Mesendoderm (in vitro differentiated cells): ENCODE measurements around the gene RNF187.

Experiments used
- DNase-seq: peaks from one replicate; pipeline ENCODE4 v3.0.0; 2013
- H2AK5ac ChIP-seq: 2 replicates; pipeline ENCODE4 v1.6.1; 2013; ENCODE audit warnings: low read length, inconsistent platforms
- H2BK120ac ChIP-seq: 2 replicates; pipeline ENCODE4 v1.6.1; 2013; ENCODE audit warnings: low read depth, mild to moderate bottlenecking, low read length, moderate library complexity, mixed read lengths
- H2BK15ac ChIP-seq: replicated peaks from 2 replicates; pipeline ENCODE4 v1.6.1; 2013; ENCODE audit warnings: low read depth, mild to moderate bottlenecking, moderate library complexity
- H2BK5ac ChIP-seq: 2 replicates; pipeline ENCODE4 v1.6.1; 2013; ENCODE audit warnings: low read length, inconsistent platforms
- H3K18ac ChIP-seq: 2 replicates; pipeline ENCODE4 v1.6.1; 2013; ENCODE audit warnings: mild to moderate bottlenecking, low read length, mixed read lengths
- H3K23ac ChIP-seq: one replicate; pipeline ENCODE4 v1.6.1; 2013; ENCODE audit warnings: low read length
- H3K27ac ChIP-seq: 2 replicates; pipeline ENCODE4 v1.5.1; 2013; ENCODE audit warnings: low read depth, mild to moderate bottlenecking, inconsistent platforms, low read length, moderate library complexity
- H3K27me3 ChIP-seq: 2 replicates; pipeline ENCODE4 v1.6.1; 2013; ENCODE audit warnings: low read length, control low read depth, mild to moderate bottlenecking, inconsistent platforms; ENCODE audit not compliant: insufficient read depth, poor library complexity
- H3K36me3 ChIP-seq: 2 replicates; pipeline ENCODE4 v1.6.1; 2013; ENCODE audit warnings: low read length, inconsistent platforms; ENCODE audit not compliant: control insufficient read depth, insufficient read depth
- H3K4ac ChIP-seq: one replicate; pipeline ENCODE4 v1.6.1; 2013; ENCODE audit warnings: low read depth, mild to moderate bottlenecking, low read length, moderate library complexity
- H3K4me1 ChIP-seq: 2 replicates; pipeline ENCODE4 v1.6.1; 2013; ENCODE audit warnings: low read depth, low read length, inconsistent platforms; ENCODE audit not compliant: control insufficient read depth
- H3K4me2 ChIP-seq: 2 replicates; pipeline ENCODE4 v1.6.1; 2013; ENCODE audit warnings: low read length
- H3K4me3 ChIP-seq: 2 replicates; pipeline ENCODE4 v1.5.1; 2013; ENCODE audit warnings: mild to moderate bottlenecking, low read length
- H3K56ac ChIP-seq: one replicate; pipeline ENCODE4 v1.6.1; 2013; ENCODE audit warnings: low read length
- H3K79me1 ChIP-seq: 2 replicates; pipeline ENCODE4 v1.6.1; 2013; ENCODE audit warnings: low read length, inconsistent platforms
- H3K79me2 ChIP-seq: 2 replicates; pipeline ENCODE4 v1.6.1; 2013; ENCODE audit warnings: mild to moderate bottlenecking, low read length; ENCODE audit not compliant: control insufficient read depth, insufficient read depth
- H3K9ac ChIP-seq: 2 replicates; pipeline ENCODE4 v1.6.1; 2013; ENCODE audit warnings: low read length, inconsistent platforms
- H4K5ac ChIP-seq: one replicate; pipeline ENCODE4 v1.6.1; 2013; ENCODE audit warnings: low read length
- H4K8ac ChIP-seq: one replicate; pipeline ENCODE4 v1.6.1; 2013; ENCODE audit warnings: low read depth, mild to moderate bottlenecking, control low read depth, low read length, moderate library complexity
- WGBS: extraction: QIAGEN DNeasy Blood & Tissue Kit; methylation state at CpG from one replicate; pipeline ENCODE4 v1.1.7; 2013; ENCODE audit warnings: low lambda C conversion rate, missing lambda C conversion rate; ENCODE audit not compliant: insufficient coverage; ENCODE audit errors: extremely low coverage; 5-methylcytosine and 5-hydroxymethylcytosine counted together

Gene RNF187

GRCh38 chr1:228445490-228445842 is 41.7 kb upstream of the RNF187 start:
- Histone ChIP-seq H2AK5ac (no peak overlapping the region), H3K56ac (peak overlapping the region; percentile 47), H3K27me3 (peaks cover 13% of the 10 kb centered on the region), H4K5ac (no peak overlapping the region), H3K4me2 (peak overlapping the region; percentile 81), H3K9ac (peak overlapping the region; percentile 63), H3K79me2 (no peaks in the 10 kb centered on the region), H3K23ac (no peak overlapping the region), H3K36me3 (no peaks in the 10 kb centered on the region), H2BK5ac (no peak overlapping the region), H3K79me1 (no peaks in the 10 kb centered on the region), H3K4me1 (no peaks in the 10 kb centered on the region), H3K4ac (no peak overlapping the region), H3K18ac (no peak overlapping the region), H3K4me3 (peak overlapping the region; percentile 41), H3K27ac (no peak overlapping the region), H2BK120ac (no peak overlapping the region), H2BK15ac (no peak overlapping the region), H4K8ac (no peak overlapping the region)
- DNase-seq = no peak
- WGBS = no CpG with 5 or more reads among the region's 16 CpGs

GRCh38 chr1:228445843-228446650 is 41.1 kb upstream of the RNF187 start:
- Histone ChIP-seq H2BK120ac (no peak overlapping the region), H3K23ac (no peak overlapping the region), H3K4ac (no peak overlapping the region), H3K18ac (no peak overlapping the region), H3K27me3 (peaks cover 13% of the 10 kb centered on the region), H2AK5ac (no peak overlapping the region), H3K27ac (no peak overlapping the region), H3K4me3 (peak overlapping the region; percentile 41), H2BK15ac (no peak overlapping the region), H4K5ac (no peak overlapping the region), H3K36me3 (no peaks in the 10 kb centered on the region), H2BK5ac (no peak overlapping the region), H3K79me1 (no peaks in the 10 kb centered on the region), H3K4me2 (peak overlapping the region; percentile 81), H3K56ac (peak overlapping the region; percentile 47), H4K8ac (no peak overlapping the region), H3K4me1 (no peaks in the 10 kb centered on the region), H3K79me2 (no peaks in the 10 kb centered on the region), H3K9ac (peak overlapping the region; percentile 63)
- WGBS = no CpG with 5 or more reads among the region's 51 CpGs
- peak; percentile 67 for DNase-seq

DNA sequence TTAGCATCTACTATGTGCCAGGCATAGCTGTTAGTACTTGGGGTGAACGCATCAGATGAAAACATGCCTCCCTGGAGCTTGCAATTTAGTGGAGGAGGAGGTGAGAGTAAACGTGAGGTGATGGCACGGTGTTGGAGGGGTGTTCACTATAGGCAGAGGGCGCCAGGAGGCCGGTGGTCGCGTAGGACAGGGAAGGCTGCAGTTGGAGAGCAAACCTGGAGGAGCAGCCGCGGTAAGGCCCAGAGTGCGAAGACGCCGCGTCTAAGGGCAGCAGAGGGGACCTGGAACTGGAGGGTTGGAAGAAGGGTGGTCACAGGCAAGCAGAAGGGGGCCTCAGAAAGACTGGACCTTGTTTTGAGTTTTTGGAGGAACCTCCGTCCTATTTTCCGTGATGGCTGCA is 40.3 kb upstream of the RNF187 start:
- no peak overlapping the region for H3K56ac ChIP-seq
- H3K4me2 ChIP-seq = no peak overlapping the region
- no peaks in the 10 kb centered on the region for H3K36me3 ChIP-seq
- no peak overlapping the region for H3K27ac ChIP-seq
- no peak overlapping the region for H3K4me3 ChIP-seq
- no peak overlapping the region for H3K18ac ChIP-seq
- H4K8ac ChIP-seq = no peak overlapping the region
- no peak overlapping the region for H3K23ac ChIP-seq
- DNase-seq = no peak
- no peaks in the 10 kb centered on the region for H3K79me2 ChIP-seq
- H3K27me3 ChIP-seq = peaks cover 13% of the 10 kb centered on the region
- H3K4me1 ChIP-seq = no peaks in the 10 kb centered on the region
- no peaks in the 10 kb centered on the region for H3K79me1 ChIP-seq
- no peak overlapping the region for H2BK120ac ChIP-seq
- no peak overlapping the region for H4K5ac ChIP-seq
- H2BK15ac ChIP-seq = no peak overlapping the region
- no peak overlapping the region for H2BK5ac ChIP-seq
- no CpG with 5 or more reads among the region's 15 CpGs for WGBS
- H3K4ac ChIP-seq = no peak overlapping the region
- no peak overlapping the region for H2AK5ac ChIP-seq
- H3K9ac ChIP-seq = no peak overlapping the region

DNA sequence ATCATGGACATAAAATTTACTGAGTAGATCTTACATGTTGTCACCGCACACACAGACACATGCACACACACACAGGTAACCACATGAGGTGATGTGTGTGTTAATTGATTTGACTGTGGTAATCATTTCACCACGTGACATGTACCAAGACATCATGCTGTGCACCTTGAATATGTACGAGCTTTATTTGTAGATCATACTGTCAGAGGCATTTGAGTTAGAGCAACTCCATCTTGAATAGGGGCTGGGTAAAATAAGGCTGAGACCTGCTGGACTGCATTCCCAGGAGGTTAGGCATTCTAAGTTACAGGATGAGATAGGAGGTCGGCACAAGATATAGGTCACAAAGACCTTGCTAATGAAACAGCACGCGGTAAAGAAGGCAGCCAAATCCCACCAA is 38.8 kb upstream of the RNF187 start:
- no peak overlapping the region for H2AK5ac ChIP-seq
- H4K8ac ChIP-seq = no peak overlapping the region
- no peaks in the 10 kb centered on the region for H3K4me1 ChIP-seq
- no peak overlapping the region for H3K4me3 ChIP-seq
- no peak overlapping the region for H4K5ac ChIP-seq
- H3K4me2 ChIP-seq = no peak overlapping the region
- no peaks in the 10 kb centered on the region for H3K79me1 ChIP-seq
- H3K9ac ChIP-seq = no peak overlapping the region
- peaks cover 13% of the 10 kb centered on the region for H3K27me3 ChIP-seq
- H3K36me3 ChIP-seq = no peaks in the 10 kb centered on the region
- H3K56ac ChIP-seq = no peak overlapping the region
- no peak overlapping the region for H2BK120ac ChIP-seq
- H2BK5ac ChIP-seq = no peak overlapping the region
- H3K4ac ChIP-seq = no peak overlapping the region
- no peak overlapping the region for H2BK15ac ChIP-seq
- DNase-seq = no peak
- H3K27ac ChIP-seq = no peak overlapping the region
- H3K18ac ChIP-seq = no peak overlapping the region
- no peak overlapping the region for H3K23ac ChIP-seq
- no peaks in the 10 kb centered on the region for H3K79me2 ChIP-seq
- no CpG with 5 or more reads among the region's 6 CpGs for WGBS

GRCh38 chr1:228450200-228450599 is 37.0 kb upstream of the RNF187 start:
- Histone ChIP-seq H3K9ac (no peak overlapping the region), H4K8ac (no peak overlapping the region), H3K79me1 (no peaks in the 10 kb centered on the region), H3K4me1 (no peaks in the 10 kb centered on the region), H3K36me3 (no peaks in the 10 kb centered on the region), H2BK120ac (no peak overlapping the region), H3K4me2 (no peak overlapping the region), H3K4ac (no peak overlapping the region), H3K27ac (no peak overlapping the region), H3K56ac (no peak overlapping the region), H3K27me3 (peaks cover 8% of the 10 kb centered on the region), H3K4me3 (no peak overlapping the region), H2AK5ac (no peak overlapping the region), H3K18ac (no peak overlapping the region), H2BK5ac (no peak overlapping the region), H2BK15ac (no peak overlapping the region), H3K79me2 (no peaks in the 10 kb centered on the region), H4K5ac (no peak overlapping the region), H3K23ac (no peak overlapping the region)
- DNase-seq = no peak
- WGBS = no CpG with 5 or more reads among the region's 11 CpGs
